HG03457 (cell line): ENCODE results near the gene SYT1.

Experiments used
- ATAC-seq: cut with Tn5 transposase; IDR thresholded peaks from one replicate; pipeline ENCODE4 v1.9.1; 2021; ENCODE audit warnings: moderate number of reproducible peaks; ENCODE audit not compliant: unreplicated experiment

The SYT1 gene

GRCh38 chr12:79274501-79275064 is 410.0 kb downstream of the SYT1 start:
- no peak for ATAC-seq

GRCh38 chr12:79275631-79276030 is 411.1 kb downstream of the SYT1 start:
- ATAC-seq, result no peak

- ATAC-seq, result no peak
Measured at GRCh38 chr12:79283364-79283763, 418.8 kb downstream of the SYT1 start.

GRCh38 chr12:79288911-79289310 is 424.3 kb downstream of the SYT1 start:
- no peak for ATAC-seq

GRCh38 chr12:79291711-79292110 is 427.1 kb downstream of the SYT1 start:
- ATAC-seq, result no peak

GRCh38 chr12:79294590-79294989 is 430.0 kb downstream of the SYT1 start:
- no peak for ATAC-seq

- no peak for ATAC-seq
Measured at GRCh38 chr12:79295572-79295971, 431.0 kb downstream of the SYT1 start.

- no peak for ATAC-seq
Measured at GRCh38 chr12:79296133-79296532, 431.6 kb downstream of the SYT1 start.

- no peak for ATAC-seq
Measured at GRCh38 chr12:79296871-79297270, 432.3 kb downstream of the SYT1 start.

GRCh38 chr12:79298506-79298905 is 433.9 kb downstream of the SYT1 start:
- ATAC-seq, result no peak

GRCh38 chr12:79299447-79300198 is 435.0 kb downstream of the SYT1 start:
- no peak for ATAC-seq

GRCh38 chr12:79300199-79300568 is 435.6 kb downstream of the SYT1 start:
- no peak for ATAC-seq

- ATAC-seq, result no peak
Measured at GRCh38 chr12:79301181-79301580, 436.6 kb downstream of the SYT1 start.

- ATAC-seq, result no peak
Measured at GRCh38 chr12:79302162-79302814, 437.7 kb downstream of the SYT1 start.

- ATAC-seq, result no peak
Measured at GRCh38 chr12:79307340-79307739, 442.8 kb downstream of the SYT1 start.

- ATAC-seq, result no peak
Measured at GRCh38 chr12:79309039-79309438, 444.5 kb downstream of the SYT1 start.

GRCh38 chr12:79317179-79317847 is 452.7 kb downstream of the SYT1 start:
- ATAC-seq, result no peak

- no peak for ATAC-seq
Measured at GRCh38 chr12:79322905-79323304, 458.3 kb downstream of the SYT1 start.

GRCh38 chr12:79324571-79324970 is 460.0 kb downstream of the SYT1 start:
- no peak for ATAC-seq

- no peak for ATAC-seq
Measured at GRCh38 chr12:79326222-79326621, 461.6 kb downstream of the SYT1 start.

GRCh38 chr12:79326663-79327062 is 462.1 kb downstream of the SYT1 start:
- no peak for ATAC-seq

- no peak for ATAC-seq
Measured at GRCh38 chr12:79327465-79327864, 462.9 kb downstream of the SYT1 start.
